ENCODE data around the gene NLGN1.

The NLGN1 gene

GRCh38 chr3:173734473-173734872 is 336.9 kb downstream of the NLGN1 start:
- DNase-seq, result no peak

- DNase-seq, result no peak
Observed at GRCh38 chr3:173734895-173735294, 337.4 kb downstream of the NLGN1 start.

GRCh38 chr3:173735841-173736240 is 338.3 kb downstream of the NLGN1 start:
- no peak for DNase-seq

GRCh38 chr3:173737167-173737808 is 339.7 kb downstream of the NLGN1 start:
- DNase-seq, result no peak

- no peak for DNase-seq
Observed at GRCh38 chr3:173739726-173740125, 342.2 kb downstream of the NLGN1 start.

- DNase-seq, result no peak
Observed at GRCh38 chr3:173742491-173742890, 344.9 kb downstream of the NLGN1 start.

- no peak for DNase-seq
Observed at GRCh38 chr3:173743111-173743510, 345.6 kb downstream of the NLGN1 start.

- no peak for DNase-seq
Observed at GRCh38 chr3:173743516-173743915, 346.0 kb downstream of the NLGN1 start.

GRCh38 chr3:173744479-173744878 is 346.9 kb downstream of the NLGN1 start:
- no peak for DNase-seq

GRCh38 chr3:173744895-173745294 is 347.4 kb downstream of the NLGN1 start:
- no peak for DNase-seq

GRCh38 chr3:173745952-173746682 is 348.6 kb downstream of the NLGN1 start:
- no peak for DNase-seq

- no peak for DNase-seq
Observed at GRCh38 chr3:173747427-173747826, 349.9 kb downstream of the NLGN1 start.

- DNase-seq, result no peak
Observed at GRCh38 chr3:173748105-173748504, 350.6 kb downstream of the NLGN1 start.

GRCh38 chr3:173750095-173750494 is 352.6 kb downstream of the NLGN1 start:
- DNase-seq, result no peak

- no peak for DNase-seq
Observed at GRCh38 chr3:173750591-173750990, 353.0 kb downstream of the NLGN1 start.

- no peak for DNase-seq
Observed at GRCh38 chr3:173753593-173753992, 356.0 kb downstream of the NLGN1 start.

GRCh38 chr3:173755161-173755560 is 357.6 kb downstream of the NLGN1 start:
- no peak for DNase-seq

- DNase-seq, result no peak
Observed at GRCh38 chr3:173761161-173761560, 363.6 kb downstream of the NLGN1 start.

- no peak for DNase-seq
Observed at GRCh38 chr3:173762501-173762900, 365.0 kb downstream of the NLGN1 start.

- no peak for DNase-seq
Observed at GRCh38 chr3:173770011-173770410, 372.5 kb downstream of the NLGN1 start.

GRCh38 chr3:173770796-173771573 is 373.4 kb downstream of the NLGN1 start:
- no peak for DNase-seq

- DNase-seq, result no peak
Observed at GRCh38 chr3:173773800-173774199, 376.3 kb downstream of the NLGN1 start.

GRCh38 chr3:173774294-173774693 is 376.8 kb downstream of the NLGN1 start:
- no peak for DNase-seq

- DNase-seq, result no peak
Observed at GRCh38 chr3:173778251-173778650, 380.7 kb downstream of the NLGN1 start.
